K562 (cell line): Measurements from ENCODE around the gene ACER2. TPM values are rescaled to one million over a fixed set of nuclear protein-coding genes. Genes with fewer than 3 reads are reported as not detected.

Experiments used
- E2F3 ChIP-seq: fragments of 250-450 bp; sonication (Bioruptor Pico); IDR thresholded peaks from 2 replicates; pipeline ENCODE4 v1.4.0; 2020; ENCODE audit warnings: mild to moderate bottlenecking
- EWSR1 ChIP-seq: fragments of 450-650 bp; IDR thresholded peaks from 2 replicates; pipeline ENCODE4 v1.6.1; 2018; ENCODE audit warnings: borderline replicate concordance, mild to moderate bottlenecking, low read depth, moderate library complexity; ENCODE audit not compliant: partially characterized antibody
- HDAC8 ChIP-seq: fragments of 450-650 bp; IDR thresholded peaks from 2 replicates; pipeline ENCODE4 v1.6.1; 2016; ENCODE audit warnings: mild to moderate bottlenecking, missing genetic modification characterization, moderate library complexity, missing compliant biosample characterization
- HMGXB4 ChIP-seq: sonication (generic); formaldehyde crosslinking; IDR thresholded peaks from 2 replicates; pipeline ENCODE4 v1.8.1; 2023; ENCODE audit warnings: mild to moderate bottlenecking, missing genetic modification reagents
- NFIC ChIP-seq: fragments of 450-650 bp; IDR thresholded peaks from 2 replicates; pipeline ENCODE4 v1.6.1; 2017; ENCODE audit warnings: mild to moderate bottlenecking, inconsistent platforms
- PHF21A ChIP-seq: fragments of 450-650 bp; IDR thresholded peaks from 2 replicates; pipeline ENCODE4 v1.6.1; 2017; ENCODE audit warnings: low read depth, borderline replicate concordance
- RERE ChIP-seq: sonication (generic); formaldehyde crosslinking; IDR thresholded peaks from 2 replicates; pipeline ENCODE4 v1.8.0; 2023; ENCODE audit warnings: missing genetic modification reagents, mild to moderate bottlenecking, borderline replicate concordance
- TCF7 ChIP-seq: sonication (generic); IDR thresholded peaks from 2 replicates; pipeline ENCODE4 v1.6.1; 2016; ENCODE audit warnings: antibody characterized with exemption, borderline replicate concordance
- ZNF347 ChIP-seq: fragments of 450-650 bp; formaldehyde crosslinking; IDR thresholded peaks from 2 replicates; pipeline ENCODE4 v1.4.0; 2020; ENCODE audit warnings: low read depth, mild to moderate bottlenecking, moderate library complexity
- ZNF699 ChIP-seq: fragments of 250-450 bp; sonication (Bioruptor Pico); IDR thresholded peaks from 2 replicates; pipeline ENCODE4 v1.8.0; 2021; ENCODE audit warnings: mild to moderate bottlenecking, moderate library complexity; ENCODE audit not compliant: insufficient replicate concordance
- polyA plus RNA-seq, 8 experiments: library from polyadenylated mRNA; depleted of rRNA in 4 of 8; stranded (reverse) in 5 of 8; unstranded in 3 of 8; fragments of >200 nt; fragmentation: Nextera tagmentation in 2 of 8; fragmentation: Illumina TruSeq in 1 of 8; extraction: Ambion mirVana in 2 of 8; extraction: Trizol in 1 of 8; gene quantifications; 2 replicates each; pipeline versions ENCODE4 v1.2.1 to v1.2.3, GENCODE V29; 2011 to 2014; ENCODE audit warnings: inconsistent platforms in 1 of 8, missing spikeins in 1 of 8
- total RNA-seq, 7 experiments: library from RNA; depleted of rRNA in 6 of 7; stranded (reverse); fragments of >200 nt in 6 of 7; fragmentation: Illumina TruSeq in 2 of 7; extraction: Trizol in 2 of 7; gene quantifications; 2 replicates each; pipeline versions ENCODE4 v1.2.1 to v1.2.3, GENCODE V29; 2011 to 2021; ENCODE audit warnings: low replicate concordance in 1 of 7

The ACER2 gene
- total and polyA plus RNA-seq, 9 of the 15 experiments (the other 6 are each of a cell fraction or from before 2014, with no cell fraction given): 0.17 to 4.6 (median 3.0) TPM

- TF ChIP-seq RERE (no peak), HDAC8 (tag) (no peak), ZNF347 (no peak), NFIC (no peak), TCF7 (no peak), PHF21A (no peak), EWSR1 (no peak), ZNF699 (CRISPR knock-in tag) (no peak), HMGXB4 (CRISPR knock-in tag) (no peak), E2F3 (no peak)
Observed at GRCh38 chr9:19480345-19480744, 71.5 kb downstream of the ACER2 start (continued).
